Adrenal gland (tissue), 12 donors: ENCODE results near the gene HSF2BP. TPM values are rescaled to one million over a fixed set of nuclear protein-coding genes. Genes with fewer than 3 reads are reported as not detected.

Experiments used
- DNase-seq, 7 donors: peaks; one replicate each; pipeline ENCODE4 v3.0.0-alpha.2; 2019 to 2020
- H3K27ac ChIP-seq, 5 donors: fragments of 200-600 bp; sonication (generic) in 4 of 5; 1 replicate in 3 of 5; 2 replicates in 2 of 5; pipeline versions ENCODE4 v1.5.1 to v1.8.0; 2016 to 2020; ENCODE audit warnings: mild to moderate bottlenecking in 1 of 5
- H3K27me3 ChIP-seq: fragments of 200-600 bp; 2 replicates; pipeline ENCODE4 v1.8.0; 2021
- H3K36me3 ChIP-seq, 2 donors: fragments of 200-600 bp; replicated peaks in 1 of 2; 1 replicate in 1 of 2; 2 replicates in 1 of 2; pipeline versions ENCODE4 v1.5.1 to v1.8.0; 2018 to 2022
- H3K4me1 ChIP-seq, 2 donors: fragments of 200-600 bp; replicated peaks in 1 of 2; 1 replicate in 1 of 2; 2 replicates in 1 of 2; pipeline versions ENCODE4 v1.5.1 to v1.8.0; 2018 to 2021
- H3K4me3 ChIP-seq, 4 donors: fragments of 200-600 bp; sonication (generic) in 3 of 4; one replicate each; pipeline ENCODE4 v1.5.1; 2016 to 2018
- H3K9me3 ChIP-seq, 3 donors: fragments of 200-600 bp; sonication (generic) in 1 of 3; replicated peaks in 1 of 3; 1 replicate in 2 of 3; 2 replicates in 1 of 3; pipeline versions ENCODE4 v1.5.1 to v1.8.0; 2016 to 2021
- CTCF ChIP-seq, 6 experiments: fragments of 450-650 bp in 4 of 6; fragments of 200-600 bp in 2 of 6; sonication (generic) in 1 of 6; IDR thresholded peaks; 1 replicate in 5 of 6; 2 replicates in 1 of 6; pipeline versions ENCODE4 v1.5.1 to v1.8.0; 2016 to 2021; ENCODE audit warnings: antibody characterized with exemption in 6 of 6, mild to moderate bottlenecking in 2 of 6, moderate library complexity in 1 of 6
- POLR2A ChIP-seq, 2 donors: fragments of 450-650 bp; IDR thresholded peaks; one replicate each; pipeline ENCODE4 v1.6.1; 2017; ENCODE audit warnings: antibody characterized with exemption in 2 of 2, mild to moderate bottlenecking in 2 of 2, moderate library complexity in 1 of 2
- WGBS, 4 donors: extraction: QIAGEN DNeasy Blood & Tissue Kit in 2 of 4; methylation state at CpG; one replicate each; pipeline versions ENCODE4 v1.1.5 to v1.1.7; 2013 to 2017; 5-methylcytosine and 5-hydroxymethylcytosine counted together
- intact Hi-C, 2 donors: fragments of 100-400 bp; cut with DNase I; formaldehyde crosslinking; loops; one replicate each; pipeline versions ENCODE4 v1.14.1 to v1.15.0; 2022 to 2023
- polyA plus RNA-seq, 3 donors: library from polyadenylated mRNA; stranded (reverse); fragments of 200-250 nt in 2 of 3; fragments of 350-450 nt in 1 of 3; fragmentation: Illumina TruSeq in 1 of 3; extraction: RNeasy Lipid Tissue Mini Kit (QIAGEN cat#74804) in 1 of 3; gene quantifications; one replicate each; pipeline ENCODE4 v1.2.3, GENCODE V29; 2013 to 2014
- total RNA-seq, 9 donors: library from RNA; depleted of rRNA in 4 of 9; stranded (reverse); fragments of >200 nt in 4 of 9; fragments of 120-200 nt in 1 of 9; fragmentation: NEBNext Ultra II Directional in 1 of 9; extraction: Animal tissue kit (Norgen Biotek cat#: 25700) in 1 of 9; gene quantifications; one replicate each; pipeline versions ENCODE4 v1.1.0 to v1.2.4, GENCODE V29; 2013 to 2023
- donor health status: healthy with polysubstance abuse.
- donor health status: Bipolar disorder and iron deficiency.
- donor health status: DM: yes; HTN: yes; CAD: no.
- donor health status: DM: no; HTN: no; CAD: no.
- donor health status: DM: no; HTN: no; CAD: no.
- donor health status: DM: yes; HTN: yes; CAD: no.

Gene HSF2BP
- total and polyA plus RNA-seq, 12 donors: 0.23 to 1.5 (median 0.42) TPM; not detected in 2

GRCh38 chr21:43676391-43676790, 17.1 kb upstream of the HSF2BP start:
- Histone ChIP-seq H3K4me3 (no peak overlapping the region), H3K36me3 (peaks cover 0 to 70% of the 10 kb centered on the region in 2 donors), H3K27me3 (no peaks in the 10 kb centered on the region), H3K4me1 (no peaks in the 10 kb centered on the region), H3K9me3 (no peaks in the 10 kb centered on the region), H3K27ac (no peak overlapping the region)
- no peak for DNase-seq
- intact Hi-C loops: no loop called here
- TF ChIP-seq CTCF (IDR thresholded peaks at IDR 0.05): no peak
- no peak for TF ChIP-seq POLR2A (IDR thresholded peaks at IDR 0.05)
- 90 to 97% (median 93%) methylated on average over 15 of the region's 15 CpGs for WGBS, 4 donors

- 92 to 96% (median 93%) methylated on average over 3 of the region's 3 CpGs for WGBS, 4 donors
These were observed 16.6 kb upstream of the HSF2BP start for GRCh38 chr21:43675871-43676270.

GRCh38 chr21:43669828-43670605, 10.7 kb upstream of the HSF2BP start:
- Histone ChIP-seq H3K27me3 (no peaks in the 10 kb centered on the region), H3K4me1 (no peaks in the 10 kb centered on the region), H3K4me3 (no peak overlapping the region), H3K27ac (no peak overlapping the region), H3K36me3 (peaks cover 0 to 43% of the 10 kb centered on the region in 2 donors), H3K9me3 (no peaks in the 10 kb centered on the region)
- WGBS, 4 donors: 90 to 92% (median 91%) methylated on average over 20 of the region's 20 CpGs
- no peak for TF ChIP-seq POLR2A (IDR thresholded peaks at IDR 0.05)
- TF ChIP-seq CTCF (IDR thresholded peaks at IDR 0.05): no peak
- intact Hi-C loops: no loop called here
- no peak for DNase-seq

More at GRCh38 chr21:43675871-43676270, 16.6 kb upstream of the HSF2BP start:
- intact Hi-C loops: no loop called here
- no peak for TF ChIP-seq POLR2A (IDR thresholded peaks at IDR 0.05)
- no peak for TF ChIP-seq CTCF (IDR thresholded peaks at IDR 0.05)
- Histone ChIP-seq H3K4me1 (no peaks in the 10 kb centered on the region), H3K36me3 (peaks cover 0 to 73% of the 10 kb centered on the region in 2 donors), H3K27me3 (no peaks in the 10 kb centered on the region), H3K4me3 (no peak overlapping the region), H3K9me3 (no peaks in the 10 kb centered on the region), H3K27ac (no peak overlapping the region)
- no peak for DNase-seq

DNA sequence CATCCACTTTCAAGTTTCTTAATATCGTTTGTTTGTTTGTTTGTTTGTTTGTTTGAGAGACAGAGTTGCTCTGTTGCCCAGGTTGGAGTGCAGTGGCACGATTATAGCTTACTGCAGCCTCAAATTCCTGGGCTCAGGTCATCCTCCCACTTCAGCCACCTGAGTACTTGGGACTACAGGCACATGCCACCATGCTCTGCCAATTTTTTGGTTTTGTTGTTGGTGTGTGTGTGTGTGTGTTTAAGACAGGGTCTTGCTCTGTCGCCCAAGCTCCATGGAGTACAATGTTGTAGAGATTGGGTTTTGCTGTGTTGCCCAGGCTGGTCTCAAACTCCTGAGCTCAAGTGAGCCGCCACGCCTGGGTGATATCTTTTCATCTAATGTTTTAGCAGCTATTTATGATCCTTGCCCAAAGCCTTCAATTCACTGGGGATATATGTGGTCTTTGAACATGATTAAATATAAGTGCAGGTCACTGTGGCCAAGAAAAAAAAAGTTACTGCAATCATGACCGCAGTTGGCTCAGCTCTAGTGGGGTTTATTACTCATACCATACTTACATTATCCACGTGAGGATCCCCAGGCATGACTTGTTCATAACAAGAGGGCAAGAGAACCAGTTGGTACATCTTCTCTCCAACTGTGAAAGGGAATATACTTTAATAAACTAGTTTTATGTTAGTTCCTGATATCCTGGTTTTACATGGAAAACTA, 8.1 kb upstream of the HSF2BP start:
- intact Hi-C loops: no loop called here
- TF ChIP-seq CTCF (IDR thresholded peaks at IDR 0.05): no peak
- no peak for TF ChIP-seq POLR2A (IDR thresholded peaks at IDR 0.05)
- no peaks in the 10 kb centered on the region for H3K27me3 ChIP-seq
- 91 to 93% (median 92%) methylated on average over 6 to 7 of the region's 7 CpGs for WGBS, 4 donors
- peaks cover 0 to 39% of the 10 kb centered on the region in 2 donors for H3K36me3 ChIP-seq
- H3K4me1 ChIP-seq: no peaks in the 10 kb centered on the region
- H3K4me3 ChIP-seq: no peak overlapping the region
- H3K9me3 ChIP-seq: no peaks in the 10 kb centered on the region
- no peak for DNase-seq
- H3K27ac ChIP-seq: no peak overlapping the region
